Prostate gland (tissue), 2 donors: Measurements from ENCODE around the gene SMIM38.

Experiments used
- CTCF ChIP-seq, 4 experiments: fragments of 200-600 bp in 2 of 4; fragments of 450-650 bp in 2 of 4; sonication (generic) in 2 of 4; IDR thresholded peaks; 1 replicate in 3 of 4; 2 replicates in 1 of 4; pipeline ENCODE4 v1.5.1; 2016 to 2019; ENCODE audit warnings: antibody characterized with exemption in 4 of 4, mild to moderate bottlenecking in 2 of 4, moderate library complexity in 2 of 4
- POLR2A ChIP-seq: fragments of 450-650 bp; IDR thresholded peaks from one replicate; pipeline ENCODE4 v1.6.1; 2016; ENCODE audit warnings: antibody characterized with exemption, mild to moderate bottlenecking
- POLR2AphosphoS5 ChIP-seq: sonication (generic); formaldehyde crosslinking; IDR thresholded peaks from one replicate; pipeline ENCODE4 v1.6.1; 2017; ENCODE audit warnings: antibody characterized with exemption

GRCh38 chr11:69120096-69120875, 35.4 kb upstream of the SMIM38 start:
- TF ChIP-seq POLR2A (no peak), CTCF (IDR thresholded peaks at IDR 0.05) (no peak), POLR2AphosphoS5 (no peak)
